Aorta (tissue), 5 donors: ENCODE results near the gene GALP. TPM values are rescaled to one million over a fixed set of nuclear protein-coding genes. Genes with fewer than 3 reads are reported as not detected.
"Not testable (repeated sequence)": the region's sequence is repeated elsewhere in the genome, so short reads cannot be mapped to it uniquely, and the experiment has no call there.

Experiments used
- ATAC-seq: fragments of 200-7000 bp; cut with Tn5 transposase; one replicate; pipeline ENCODE4 v1.9.1; 2022; ENCODE audit warnings: moderate library complexity; ENCODE audit not compliant: low FRiP score
- DNase-seq, 2 donors: peaks; one replicate each; pipeline ENCODE4 v3.0.0-alpha.2; 2020
- H3K27ac ChIP-seq, 2 donors: one replicate each; pipeline ENCODE4 v1.5.1; 2013; ENCODE audit warnings: low read length in 2 of 2, mild to moderate bottlenecking in 2 of 2, moderate library complexity in 2 of 2, control low read depth in 1 of 2, inconsistent platforms in 1 of 2, low read depth in 1 of 2
- H3K27me3 ChIP-seq, 2 donors: one replicate each; pipeline ENCODE4 v1.6.1; 2013; ENCODE audit warnings: control low read depth in 1 of 2, low read length in 1 of 2, mild to moderate bottlenecking in 1 of 2, moderate library complexity in 1 of 2; ENCODE audit not compliant: insufficient read depth in 2 of 2, control insufficient read depth in 1 of 2
- H3K36me3 ChIP-seq, 2 donors: one replicate each; pipeline ENCODE4 v1.6.1; 2013; ENCODE audit warnings: control low read depth in 1 of 2, low read length in 1 of 2, mild to moderate bottlenecking in 1 of 2; ENCODE audit not compliant: insufficient read depth in 2 of 2, control insufficient read depth in 1 of 2
- H3K4me1 ChIP-seq, 2 donors: one replicate each; pipeline ENCODE4 v1.6.1; 2013; ENCODE audit warnings: low read length in 2 of 2, control low read depth in 1 of 2, mild to moderate bottlenecking in 1 of 2, moderate library complexity in 1 of 2; ENCODE audit not compliant: insufficient read depth in 2 of 2, control insufficient read depth in 1 of 2
- H3K4me3 ChIP-seq, 2 donors: one replicate each; pipeline ENCODE4 v1.5.1; 2013; ENCODE audit warnings: low read length in 2 of 2, control low read depth in 1 of 2, mild to moderate bottlenecking in 1 of 2
- H3K9me3 ChIP-seq: one replicate; pipeline ENCODE4 v1.6.1; 2013; ENCODE audit warnings: mild to moderate bottlenecking, low read length; ENCODE audit not compliant: control insufficient read depth
- WGBS, 2 donors: extraction: QIAGEN DNeasy Blood & Tissue Kit; methylation state at CpG; one replicate each; pipeline ENCODE4 v1.1.7; 2013; 5-methylcytosine and 5-hydroxymethylcytosine counted together
- intact Hi-C, 2 donors: fragments of 100-400 bp; cut with DNase I; formaldehyde crosslinking; loops; one replicate each; pipeline versions ENCODE4 v1.14.2 to v1.15.0; 2022
- polyA plus RNA-seq, 2 donors: library from polyadenylated mRNA; stranded (reverse); fragments of 200-250 nt; gene quantifications; one replicate each; pipeline ENCODE4 v1.2.3, GENCODE V29; 2013
- total RNA-seq, 2 donors: library from RNA; stranded (reverse); fragmentation: NEBNext Ultra II Directional; extraction: Animal tissue kit (Norgen Biotek cat#: 25700); gene quantifications; one replicate each; pipeline ENCODE4 v1.2.1, GENCODE V29; 2021
- donor health status: healthy with polysubstance abuse.
- donor health status: Bipolar disorder and iron deficiency.
- donor health status: DM: no; HTN: no; CAD: no.
- donor health status: DM: no; HTN: no; CAD: no.
- donor health status: DM: yes; HTN: yes; CAD: no.

Gene GALP
- total and polyA plus RNA-seq, 4 donors: not detected

- intact Hi-C loops: loop anchor here in 1 of 2 donors (5.0 to 10.0 kb wide), 2 partner anchors 37 to 170 kb away; partner anchors contain the start of gene ZSCAN5A
- no peaks in the 10 kb centered on the region for H3K27me3 ChIP-seq
- H3K4me1 ChIP-seq: no peaks in the 10 kb centered on the region
- no peaks in the 10 kb centered on the region for H3K9me3 ChIP-seq
- DNase-seq (no peak), ATAC-seq (no peak)
- 62 to 64% methylated on average over 6 of the region's 6 CpGs for WGBS, 2 donors
- H3K36me3 ChIP-seq: peaks cover 0 to 2% of the 10 kb centered on the region in 2 donors
- H3K4me3 ChIP-seq: no peak overlapping the region
- no peak overlapping the region for H3K27ac ChIP-seq
These were observed 31.4 kb upstream of the GALP start for GRCh38 chr19:56144376-56144775.

- no peak overlapping the region for H3K4me3 ChIP-seq
- H3K27me3 ChIP-seq: no peaks in the 10 kb centered on the region
- H3K9me3 ChIP-seq: no peaks in the 10 kb centered on the region
- WGBS, 2 donors: 89 to 93% methylated on average over 12 of the region's 12 CpGs
- no peak for DNase-seq
- peaks cover 0 to 2% of the 10 kb centered on the region in 2 donors for H3K36me3 ChIP-seq
- intact Hi-C loops: loop anchor here in 1 of 2 donors (5.0 to 10.0 kb wide), 2 partner anchors 38 to 170 kb away; partner anchors contain the start of gene ZSCAN5A
- no peak overlapping the region for H3K27ac ChIP-seq
- no peaks in the 10 kb centered on the region for H3K4me1 ChIP-seq
- no peak for ATAC-seq
These were observed 31.0 kb upstream of the GALP start for GRCh38 chr19:56144831-56145230.

GRCh38 chr19:56145698-56146097 lies 30.1 kb upstream of the GALP start:
- Histone ChIP-seq H3K27ac (no peak overlapping the region), H3K9me3 (no peaks in the 10 kb centered on the region), H3K27me3 (no peaks in the 10 kb centered on the region), H3K4me3 (no peak overlapping the region), H3K4me1 (no peaks in the 10 kb centered on the region), H3K36me3 (peaks cover 0 to 2% of the 10 kb centered on the region in 2 donors)
- 84 to 91% methylated on average over 10 of the region's 10 CpGs for WGBS, 2 donors
- no peak for ATAC-seq
- intact Hi-C loops: loop anchor here in 1 of 2 donors (10.0 kb wide), 1 partner anchor 169 kb away; the partner anchor contains the start of gene ZSCAN5A
- no peak for DNase-seq

- H3K9me3 ChIP-seq: no peaks in the 10 kb centered on the region
- peaks cover 0 to 2% of the 10 kb centered on the region in 2 donors for H3K36me3 ChIP-seq
- no peak overlapping the region for H3K4me3 ChIP-seq
- H3K27ac ChIP-seq: no peak overlapping the region
- 96% methylated on average over 31 of the region's 31 CpGs for WGBS, 2 donors
- H3K4me1 ChIP-seq: no peaks in the 10 kb centered on the region
- ATAC-seq (no peak), DNase-seq (no peak)
- no peaks in the 10 kb centered on the region for H3K27me3 ChIP-seq
- intact Hi-C loops: loop anchor here in 1 of 2 donors (10.0 kb wide), 1 partner anchor 168 kb away; the partner anchor contains the start of gene ZSCAN5A
These were observed 28.9 kb upstream of the GALP start for GRCh38 chr19:56146904-56147303.

GRCh38 chr19:56147307-56147706 lies 28.5 kb upstream of the GALP start:
- H3K9me3 ChIP-seq: no peaks in the 10 kb centered on the region
- H3K36me3 ChIP-seq: peaks cover 0 to 2% of the 10 kb centered on the region in 2 donors
- H3K4me1 ChIP-seq: no peaks in the 10 kb centered on the region
- no peaks in the 10 kb centered on the region for H3K27me3 ChIP-seq
- peak; percentile 8 for ATAC-seq
- intact Hi-C loops: loop anchor here in 1 of 2 donors (10.0 kb wide), 1 partner anchor 167 kb away; the partner anchor contains the start of gene ZSCAN5A
- no peak overlapping the region for H3K27ac ChIP-seq
- no peak overlapping the region for H3K4me3 ChIP-seq
- DNase-seq: no peak
- WGBS, 2 donors: 92 to 94% methylated on average over 22 of the region's 22 CpGs

- ATAC-seq (no peak), DNase-seq (no peak)
- Histone ChIP-seq H3K27me3 (no peaks in the 10 kb centered on the region), H3K9me3 (no peaks in the 10 kb centered on the region), H3K27ac (no peak overlapping the region), H3K36me3 (peaks cover 0 to 2% of the 10 kb centered on the region in 2 donors), H3K4me3 (no peak overlapping the region), H3K4me1 (no peaks in the 10 kb centered on the region)
- intact Hi-C loops: loop anchor here in 1 of 2 donors (10.0 kb wide), 1 partner anchor 167 kb away; the partner anchor contains the start of gene ZSCAN5A
- 97% methylated on average over 15 of the region's 15 CpGs for WGBS, 2 donors
These were observed 27.7 kb upstream of the GALP start for GRCh38 chr19:56148096-56148495.

GRCh38 chr19:56148955-56149655 lies 26.7 kb upstream of the GALP start:
- intact Hi-C loops: loop anchor here in 1 of 2 donors (10.0 kb wide), 1 partner anchor 166 kb away; the partner anchor contains the start of gene ZSCAN5A
- not testable (repeated sequence) for ATAC-seq

GRCh38 chr19:56149656-56150038 lies 26.2 kb upstream of the GALP start:
- 92 to 96% methylated on average over 5 of the region's 5 CpGs for WGBS, 2 donors
- no peak overlapping the region for H3K27ac ChIP-seq
- intact Hi-C loops: loop anchor here in 1 of 2 donors (10.0 kb wide), 1 partner anchor 165 kb away; the partner anchor contains the start of gene ZSCAN5A
- H3K27me3 ChIP-seq: no peaks in the 10 kb centered on the region
- no peaks in the 10 kb centered on the region for H3K4me1 ChIP-seq
- H3K36me3 ChIP-seq: peaks cover 0 to 2% of the 10 kb centered on the region in 2 donors
- no peak for ATAC-seq
- DNase-seq: no peak
- H3K4me3 ChIP-seq: no peak overlapping the region
- no peaks in the 10 kb centered on the region for H3K9me3 ChIP-seq

More at GRCh38 chr19:56148955-56149655, 26.7 kb upstream of the GALP start:
- not testable (repeated sequence) for H3K36me3 ChIP-seq, H3K4me1 ChIP-seq, H3K27me3 ChIP-seq, H3K4me3 ChIP-seq, DNase-seq, H3K27ac ChIP-seq, H3K9me3 ChIP-seq
- 94 to 96% methylated on average over 12 of the region's 12 CpGs for WGBS, 2 donors
